Astrocyte of the spinal cord (primary cell): ENCODE measurements around the gene NRXN3.

Source experiments
- DNase-seq: peaks from one replicate; pipeline ENCODE4 v3.0.0; 2011; ENCODE audit warnings: low read depth, low spot score
- H3K4me3 ChIP-seq: 2 replicates; pipeline ENCODE4 v1.5.1; 2011; ENCODE audit warnings: low read depth, mild to moderate bottlenecking, low read length, moderate library complexity
- CTCF ChIP-seq: IDR thresholded peaks from 2 replicates; pipeline ENCODE4 v1.5.1; 2012; ENCODE audit warnings: low read depth, mild to moderate bottlenecking, low read length, inconsistent platforms
- in situ Hi-C: cut with HindIII; loops from 2 replicates; pipeline ENCODE4 v1.10.0; 2017; ENCODE audit warnings: low sequenced_read_pairs

The NRXN3 gene

DNA sequence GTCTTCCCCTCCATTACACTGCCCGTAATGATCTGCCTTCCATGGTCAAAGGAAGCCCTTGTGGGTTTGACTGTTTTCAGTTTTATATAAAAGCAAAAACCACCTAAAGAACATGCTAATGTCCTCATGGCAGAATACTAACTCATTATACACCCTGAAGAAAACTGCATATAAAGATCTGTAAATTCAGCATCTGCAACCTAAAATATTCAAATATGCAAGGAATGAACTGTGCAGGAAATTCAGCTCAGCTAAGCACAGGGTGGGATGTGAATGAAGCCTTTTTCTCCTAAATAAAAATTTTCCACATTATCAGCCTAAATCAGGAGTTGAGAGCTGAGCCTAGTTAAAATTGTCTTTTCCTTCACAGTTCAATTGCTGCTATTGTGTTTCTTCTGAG, 128.1 kb downstream of the NRXN3 start:
- in situ Hi-C loops = no loop called here
- no peak overlapping the region for H3K4me3 ChIP-seq
- no peak for DNase-seq
- TF ChIP-seq CTCF = no peak

DNA sequence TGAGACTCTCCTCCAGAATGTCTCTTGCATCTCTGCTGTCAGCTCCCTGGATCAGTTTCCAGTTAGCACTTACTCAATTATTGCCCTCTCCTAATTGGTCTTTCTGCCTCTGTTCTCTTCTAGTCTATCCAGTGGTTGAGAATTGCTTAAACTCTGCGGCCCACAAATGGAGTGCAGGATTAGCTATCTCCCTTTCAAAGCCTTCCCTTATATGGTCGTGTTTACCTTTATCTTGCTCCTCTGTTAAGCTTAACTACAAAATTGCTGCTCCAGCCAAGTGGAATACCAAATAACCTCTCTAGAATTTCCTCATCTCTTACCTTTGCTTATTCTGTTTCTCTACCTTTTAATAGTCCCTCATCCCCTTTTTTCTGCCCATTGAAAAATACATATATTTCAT, 132.7 kb downstream of the NRXN3 start:
- TF ChIP-seq CTCF = no peak
- H3K4me3 ChIP-seq = no peak overlapping the region
- no peak for DNase-seq
- in situ Hi-C loops = no loop called here

- no peak for DNase-seq
- no peak overlapping the region for H3K4me3 ChIP-seq
- in situ Hi-C loops = no loop called here
- TF ChIP-seq CTCF = no peak
Measured at GRCh38 chr14:78307671-78308070, 137.5 kb downstream of the NRXN3 start.

GRCh38 chr14:78308079-78308478, 137.9 kb downstream of the NRXN3 start:
- TF ChIP-seq CTCF = no peak
- in situ Hi-C loops = no loop called here
- DNase-seq = no peak

DNA sequence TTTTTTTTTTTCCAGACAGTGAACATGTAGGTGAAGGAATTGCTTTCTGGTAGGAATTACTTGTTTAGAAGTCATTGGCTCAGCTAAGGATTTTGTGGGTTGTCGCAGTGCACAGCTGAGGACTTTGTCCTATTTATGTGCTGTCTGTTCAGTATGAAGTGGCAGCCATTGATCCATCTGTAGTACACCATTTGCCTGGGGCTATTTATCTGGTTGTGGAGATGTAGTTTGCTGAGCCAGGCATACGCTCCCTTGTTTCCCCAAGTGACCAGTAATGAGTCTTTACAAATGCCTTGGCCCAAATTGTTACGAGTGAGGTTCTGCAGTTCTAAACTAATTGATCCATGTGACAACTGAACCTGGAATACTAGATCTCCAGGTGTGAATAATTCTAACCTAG, 140.1 kb downstream of the NRXN3 start:
- H3K4me3 ChIP-seq = no peak overlapping the region
- DNase-seq = no peak
- in situ Hi-C loops = no loop called here
- TF ChIP-seq CTCF = no peak

More at GRCh38 chr14:78308079-78308478, 137.9 kb downstream of the NRXN3 start:
- no peak overlapping the region for H3K4me3 ChIP-seq

GRCh38 chr14:78313499-78313898, 143.3 kb downstream of the NRXN3 start:
- no peak for TF ChIP-seq CTCF
- H3K4me3 ChIP-seq = no peak overlapping the region
- in situ Hi-C loops = no loop called here
- no peak for DNase-seq

- in situ Hi-C loops = no loop called here
- no peak for TF ChIP-seq CTCF
- no peak for DNase-seq
- no peak overlapping the region for H3K4me3 ChIP-seq
Measured at GRCh38 chr14:78314484-78314883, 144.3 kb downstream of the NRXN3 start.
